Astrocyte (in vitro differentiated cells and primary cell): ENCODE measurements around the gene SDHB. TPM values are rescaled to one million over a fixed set of nuclear protein-coding genes. Genes with fewer than 3 reads are reported as not detected.

Source experiments
- DNase-seq: peaks from one replicate; pipeline ENCODE4 v3.0.0-alpha.2; 2010; ENCODE audit warnings: low read depth
- FAIRE-seq: peaks from 2 replicates; lab custom pipeline; 2011; peaks lifted over from hg19 to GRCh38; lab: Jason Lieb, UNC
- H2AFZ ChIP-seq: 2 replicates; pipeline ENCODE4 v1.6.0; 2012; ENCODE audit warnings: low read depth, low read length, inconsistent platforms
- H3K27ac ChIP-seq: 2 replicates; pipeline ENCODE4 v1.5.1; 2011; ENCODE audit warnings: low read depth, low read length, inconsistent platforms
- H3K27me3 ChIP-seq: 2 replicates; pipeline ENCODE4 v1.6.0; 2011; ENCODE audit warnings: low read length, inconsistent platforms; ENCODE audit not compliant: insufficient read depth
- H3K36me3 ChIP-seq: 2 replicates; pipeline ENCODE4 v1.5.1; 2011; ENCODE audit warnings: low read length, inconsistent platforms; ENCODE audit not compliant: insufficient read depth
- H3K4me1 ChIP-seq: 2 replicates; pipeline ENCODE4 v1.5.1; 2011; ENCODE audit warnings: low read length, inconsistent platforms; ENCODE audit not compliant: insufficient read depth
- H3K4me2 ChIP-seq: 2 replicates; pipeline ENCODE4 v1.6.0; 2012; ENCODE audit warnings: low read length, inconsistent platforms
- H3K4me3 ChIP-seq: 2 replicates; pipeline ENCODE4 v1.5.1; 2011; ENCODE audit warnings: low read depth, mild to moderate bottlenecking, low read length, inconsistent platforms; ENCODE audit not compliant: insufficient read depth
- H3K79me2 ChIP-seq: 2 replicates; pipeline ENCODE4 v1.6.0; 2012; ENCODE audit warnings: mild to moderate bottlenecking, low read length, inconsistent platforms; ENCODE audit not compliant: insufficient read depth
- H3K9ac ChIP-seq: 2 replicates; pipeline ENCODE4 v1.6.0; 2012; ENCODE audit warnings: mild to moderate bottlenecking, low read length, inconsistent platforms
- H3K9me3 ChIP-seq: 2 replicates; pipeline ENCODE4 v1.5.1; 2012; ENCODE audit warnings: low read depth, mild to moderate bottlenecking, low read length, inconsistent platforms; ENCODE audit not compliant: insufficient read depth
- H4K20me1 ChIP-seq: 2 replicates; pipeline ENCODE4 v1.6.0; 2012; ENCODE audit warnings: low read length, inconsistent platforms; ENCODE audit not compliant: insufficient read depth
- H3K27ac Mint-ChIP-seq: one replicate; pipeline ENCODE4 v1.8.0; 2021; ENCODE audit warnings: mild to moderate bottlenecking, mixed read lengths; ENCODE audit not compliant: unreplicated experiment
- H3K27me3 Mint-ChIP-seq: one replicate; pipeline ENCODE4 v1.8.0; 2021; ENCODE audit warnings: low read depth, mixed read lengths; ENCODE audit not compliant: unreplicated experiment
- H3K36me3 Mint-ChIP-seq: one replicate; pipeline ENCODE4 v1.8.0; 2021; ENCODE audit warnings: low read depth, mixed read lengths; ENCODE audit not compliant: unreplicated experiment
- H3K4me1 Mint-ChIP-seq: one replicate; pipeline ENCODE4 v1.8.0; 2021; ENCODE audit warnings: low read depth, mixed read lengths; ENCODE audit not compliant: unreplicated experiment
- H3K4me3 Mint-ChIP-seq: one replicate; pipeline ENCODE4 v1.8.0; 2021; ENCODE audit warnings: mild to moderate bottlenecking, moderate library complexity, mixed read lengths; ENCODE audit not compliant: unreplicated experiment
- H3K9me3 Mint-ChIP-seq: one replicate; pipeline ENCODE4 v1.8.0; 2021; ENCODE audit warnings: mild to moderate bottlenecking, mixed read lengths; ENCODE audit not compliant: unreplicated experiment
- EZH2 ChIP-seq: IDR thresholded peaks from 2 replicates; pipeline ENCODE4 v1.6.1; 2012; ENCODE audit warnings: mild to moderate bottlenecking, low read length, inconsistent platforms; ENCODE audit not compliant: insufficient read depth
- total RNA-seq: library from RNA; stranded (reverse); gene quantifications from 2 replicates; pipeline ENCODE4 v1.2.1, GENCODE V29; 2021
- TF ChIP-seq, protein P1 (sequence below): IDR thresholded peaks from 2 replicates; pipeline ENCODE4 v1.5.1; 2011; ENCODE audit warnings: low read depth, mild to moderate bottlenecking, inconsistent platforms, low read length, moderate library complexity; ENCODE audit not compliant: insufficient read depth

SDHB gene
- total RNA-seq, 1 donor from 2014 or later: 84.9 TPM

DNA sequence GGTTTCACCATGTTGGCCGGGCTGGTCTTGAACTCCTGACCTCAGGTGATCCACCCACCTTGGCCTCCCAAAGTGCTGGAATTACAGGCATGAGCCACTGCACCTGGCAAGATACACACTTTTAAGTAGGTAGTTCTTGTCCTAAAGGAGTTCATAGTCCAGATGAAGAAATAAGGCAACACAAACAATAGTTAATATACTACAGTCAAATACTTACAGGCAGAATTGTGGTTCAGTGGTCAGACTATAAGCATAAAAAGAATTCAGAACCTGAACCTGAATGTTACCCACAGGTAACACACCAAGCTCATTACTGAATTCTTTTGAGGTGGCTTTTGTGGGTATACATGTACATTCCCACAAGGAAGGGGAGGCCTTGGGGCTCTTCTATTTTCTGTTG lies 1.8 kb downstream of the SDHB start:
- Mint-ChIP-seq H3K27me3 (no peaks in the 10 kb centered on the region), H3K36me3 (no peaks in the 10 kb centered on the region), H3K4me1 (peaks cover 7% of the 10 kb centered on the region), H3K9me3 (no peaks in the 10 kb centered on the region), H3K27ac (no peak overlapping the region), H3K4me3 (peak overlapping the region; percentile 95)
- Histone ChIP-seq H3K4me3 (no peak overlapping the region), H3K4me2 (peak overlapping the region; percentile 99), H3K79me2 (peaks cover 56% of the 10 kb centered on the region), H4K20me1 (peaks cover 47% of the 10 kb centered on the region), H3K27ac (no peak overlapping the region), H3K4me1 (peaks cover 10% of the 10 kb centered on the region), H3K9me3 (no peaks in the 10 kb centered on the region), H2AFZ (no peak overlapping the region), H3K36me3 (peaks cover 13% of the 10 kb centered on the region), H3K9ac (no peak overlapping the region), H3K27me3 (no peaks in the 10 kb centered on the region)
- FAIRE-seq (no peak), DNase-seq (no peak)
- TF ChIP-seq, protein P1, sequence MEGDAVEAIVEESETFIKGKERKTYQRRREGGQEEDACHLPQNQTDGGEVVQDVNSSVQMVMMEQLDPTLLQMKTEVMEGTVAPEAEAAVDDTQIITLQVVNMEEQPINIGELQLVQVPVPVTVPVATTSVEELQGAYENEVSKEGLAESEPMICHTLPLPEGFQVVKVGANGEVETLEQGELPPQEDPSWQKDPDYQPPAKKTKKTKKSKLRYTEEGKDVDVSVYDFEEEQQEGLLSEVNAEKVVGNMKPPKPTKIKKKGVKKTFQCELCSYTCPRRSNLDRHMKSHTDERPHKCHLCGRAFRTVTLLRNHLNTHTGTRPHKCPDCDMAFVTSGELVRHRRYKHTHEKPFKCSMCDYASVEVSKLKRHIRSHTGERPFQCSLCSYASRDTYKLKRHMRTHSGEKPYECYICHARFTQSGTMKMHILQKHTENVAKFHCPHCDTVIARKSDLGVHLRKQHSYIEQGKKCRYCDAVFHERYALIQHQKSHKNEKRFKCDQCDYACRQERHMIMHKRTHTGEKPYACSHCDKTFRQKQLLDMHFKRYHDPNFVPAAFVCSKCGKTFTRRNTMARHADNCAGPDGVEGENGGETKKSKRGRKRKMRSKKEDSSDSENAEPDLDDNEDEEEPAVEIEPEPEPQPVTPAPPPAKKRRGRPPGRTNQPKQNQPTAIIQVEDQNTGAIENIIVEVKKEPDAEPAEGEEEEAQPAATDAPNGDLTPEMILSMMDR: no peak
- TF ChIP-seq EZH2: no peak

DNA sequence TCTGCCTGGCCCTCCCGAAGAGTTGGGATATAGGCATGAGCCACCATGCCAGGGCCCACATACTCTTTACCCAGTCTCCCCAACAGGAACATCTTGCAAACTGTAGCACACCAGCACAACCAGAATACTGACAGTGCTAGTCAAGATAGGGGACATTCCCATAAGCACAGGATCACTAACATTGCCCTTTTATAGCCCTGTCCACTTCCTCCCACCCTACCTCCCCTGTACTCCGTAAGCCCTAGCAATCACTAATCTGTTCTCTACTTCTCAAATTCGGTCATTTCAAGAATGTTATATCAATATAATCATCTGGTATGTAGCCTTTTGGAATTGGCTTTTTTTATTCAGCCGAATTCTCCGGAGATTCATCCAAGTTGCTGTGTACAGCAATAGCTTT lies 5.9 kb downstream of the SDHB start:
- Histone ChIP-seq H3K79me2 (peaks cover 68% of the 10 kb centered on the region), H3K36me3 (peaks cover 33% of the 10 kb centered on the region), H3K27ac (no peak overlapping the region), H3K4me2 (no peak overlapping the region), H3K9me3 (no peaks in the 10 kb centered on the region), H3K4me3 (no peak overlapping the region), H3K9ac (no peak overlapping the region), H2AFZ (no peak overlapping the region), H3K27me3 (no peaks in the 10 kb centered on the region), H3K4me1 (peaks cover 9% of the 10 kb centered on the region), H4K20me1 (peaks cover 45% of the 10 kb centered on the region)
- H3K27me3 Mint-ChIP-seq: no peaks in the 10 kb centered on the region
- TF ChIP-seq, protein P1: no peak
- TF ChIP-seq EZH2: no peak
- H3K36me3 Mint-ChIP-seq: peaks cover 3% of the 10 kb centered on the region
- H3K9me3 Mint-ChIP-seq: no peaks in the 10 kb centered on the region
- H3K27ac Mint-ChIP-seq: no peak overlapping the region
- DNase-seq: no peak
- no peak overlapping the region for H3K4me3 Mint-ChIP-seq
- H3K4me1 Mint-ChIP-seq: peaks cover 10% of the 10 kb centered on the region
- FAIRE-seq: no peak

DNA sequence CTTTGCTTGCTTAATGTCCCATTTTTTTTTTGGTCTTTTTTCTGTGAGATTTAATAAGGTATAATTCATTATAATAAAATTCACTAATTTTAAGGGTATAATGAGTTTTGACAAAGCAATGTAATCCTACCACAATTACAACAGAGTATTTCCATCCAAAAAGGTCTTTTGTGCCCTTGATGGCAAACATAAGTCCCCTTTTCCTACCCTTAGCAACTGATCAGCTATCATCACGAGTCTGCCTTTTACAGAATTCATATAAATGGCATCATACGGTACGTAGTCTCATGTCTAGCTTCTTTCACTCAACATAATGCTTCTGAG lies 7.5 kb downstream of the SDHB start:
- H3K79me2 ChIP-seq: peaks cover 53% of the 10 kb centered on the region
- Mint-ChIP-seq H3K4me3 (no peak overlapping the region), H3K9me3 (no peaks in the 10 kb centered on the region), H3K27ac (no peak overlapping the region), H3K36me3 (peaks cover 4% of the 10 kb centered on the region), H3K4me1 (peaks cover 6% of the 10 kb centered on the region), H3K27me3 (no peaks in the 10 kb centered on the region)
- H3K9me3 ChIP-seq: no peaks in the 10 kb centered on the region
- DNase-seq (no peak), FAIRE-seq (no peak)
- H4K20me1 ChIP-seq: peaks cover 33% of the 10 kb centered on the region
- no peak for TF ChIP-seq EZH2
- TF ChIP-seq, protein P1: no peak
- H3K27ac ChIP-seq: no peak overlapping the region
- H2AFZ ChIP-seq: no peak overlapping the region
- peaks cover 38% of the 10 kb centered on the region for H3K36me3 ChIP-seq
- H3K4me2 ChIP-seq: no peak overlapping the region
- no peaks in the 10 kb centered on the region for H3K27me3 ChIP-seq
- H3K4me1 ChIP-seq: peaks cover 3% of the 10 kb centered on the region
- no peak overlapping the region for H3K4me3 ChIP-seq
- no peak overlapping the region for H3K9ac ChIP-seq
